Mucosa of stomach (tissue), 1 donor: ENCODE measurements around the gene BAG5.
A peak's percentile ranks its signal among the peaks of the same experiment; 100 is the strongest.

Experiments used
- H3K27me3 ChIP-seq: one replicate; pipeline ENCODE4 v1.7.0; 2013; ENCODE audit warnings: mild to moderate bottlenecking, low read length; ENCODE audit not compliant: control insufficient read depth, insufficient read depth
- H3K36me3 ChIP-seq: one replicate; pipeline ENCODE4 v1.7.0; 2013; ENCODE audit warnings: low read length; ENCODE audit not compliant: control insufficient read depth, insufficient read depth
- H3K4me1 ChIP-seq: one replicate; pipeline ENCODE4 v1.7.0; 2013; ENCODE audit warnings: mild to moderate bottlenecking, low read length; ENCODE audit not compliant: control insufficient read depth, insufficient read depth
- H3K4me3 ChIP-seq: one replicate; pipeline ENCODE4 v1.7.0; 2013; ENCODE audit warnings: low read length
- H3K9ac ChIP-seq: one replicate; pipeline ENCODE4 v1.7.0; 2013; ENCODE audit warnings: mild to moderate bottlenecking, low read length, moderate library complexity
- H3K9me3 ChIP-seq: one replicate; pipeline ENCODE4 v1.7.0; 2013; ENCODE audit warnings: mild to moderate bottlenecking, low read length, moderate library complexity; ENCODE audit not compliant: control insufficient read depth
- donor health status: Pancreatic carcinoma.

Gene BAG5

DNA sequence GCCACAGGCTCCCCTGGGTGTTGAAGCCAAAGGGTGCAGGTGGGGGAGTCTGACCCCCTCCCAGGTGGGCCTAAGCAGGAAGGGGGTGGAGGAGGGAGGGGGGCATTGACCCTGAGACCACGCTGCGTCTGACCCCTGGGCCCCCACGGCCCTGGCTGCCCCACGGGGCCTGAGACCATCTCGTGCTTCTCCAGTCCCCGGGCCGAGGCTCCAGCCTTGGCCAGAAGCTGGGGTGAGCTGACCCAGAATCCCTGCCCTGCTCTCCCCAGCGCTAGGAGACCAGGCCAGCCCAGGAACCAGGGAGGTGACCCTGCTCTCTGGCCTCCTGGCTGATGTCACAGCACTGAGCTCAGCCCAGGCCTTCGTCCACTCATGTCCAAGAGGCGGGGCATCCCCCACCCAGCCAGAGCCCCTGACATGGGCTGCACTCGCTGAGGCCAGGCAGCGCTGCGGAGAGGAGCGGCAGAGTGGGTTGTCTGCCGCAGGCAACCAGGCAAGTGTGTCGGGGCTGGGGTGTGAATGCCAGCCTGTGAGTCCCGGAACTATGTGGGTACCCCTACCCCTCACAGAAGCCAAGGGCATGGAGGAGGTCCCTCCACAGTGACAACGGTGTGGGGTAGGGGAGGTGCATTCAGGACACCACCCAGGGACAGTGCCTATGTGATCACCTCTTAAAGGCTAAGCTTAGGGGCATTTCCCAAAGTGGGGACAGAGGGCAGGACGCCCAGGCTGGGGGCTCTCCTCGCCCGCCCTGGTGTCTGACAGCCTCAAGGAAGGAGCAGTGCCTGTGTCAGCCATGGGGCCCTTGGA is 27.2 kb downstream of the BAG5 start:
- Histone ChIP-seq H3K9ac (no peak overlapping the region), H3K36me3 (no peaks in the 10 kb centered on the region), H3K9me3 (no peaks in the 10 kb centered on the region), H3K4me1 (peaks cover 27% of the 10 kb centered on the region), H3K27me3 (peaks cover 16% of the 10 kb centered on the region), H3K4me3 (no peak overlapping the region)

DNA sequence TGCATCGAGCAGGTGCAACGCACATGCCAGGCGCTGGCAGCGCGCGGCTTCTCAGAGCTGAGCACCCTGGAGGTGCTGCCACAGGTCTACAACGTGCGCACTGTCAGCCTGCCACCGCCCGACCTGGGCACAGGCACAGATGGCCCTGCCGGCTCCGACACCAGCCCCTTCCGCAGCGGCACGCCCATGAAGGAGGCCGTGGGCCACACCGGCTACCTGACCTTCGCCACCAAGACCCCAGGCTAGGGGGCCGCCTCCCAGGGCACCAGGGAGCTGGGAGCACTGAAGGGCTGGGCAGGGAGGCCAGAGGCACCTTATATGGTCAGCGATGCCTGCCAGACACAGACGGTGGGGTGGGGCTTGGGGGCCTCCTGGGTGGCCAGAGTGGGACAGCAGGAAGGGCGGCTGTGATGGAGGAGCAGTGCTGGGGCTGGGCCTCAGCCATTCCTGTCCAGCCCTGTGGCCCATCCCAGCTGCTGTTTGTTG is 27.8 kb downstream of the BAG5 start:
- Histone ChIP-seq H3K4me3 (no peak overlapping the region), H3K4me1 (peaks cover 29% of the 10 kb centered on the region), H3K9me3 (no peaks in the 10 kb centered on the region), H3K9ac (no peak overlapping the region), H3K36me3 (no peaks in the 10 kb centered on the region), H3K27me3 (peaks cover 16% of the 10 kb centered on the region)

DNA sequence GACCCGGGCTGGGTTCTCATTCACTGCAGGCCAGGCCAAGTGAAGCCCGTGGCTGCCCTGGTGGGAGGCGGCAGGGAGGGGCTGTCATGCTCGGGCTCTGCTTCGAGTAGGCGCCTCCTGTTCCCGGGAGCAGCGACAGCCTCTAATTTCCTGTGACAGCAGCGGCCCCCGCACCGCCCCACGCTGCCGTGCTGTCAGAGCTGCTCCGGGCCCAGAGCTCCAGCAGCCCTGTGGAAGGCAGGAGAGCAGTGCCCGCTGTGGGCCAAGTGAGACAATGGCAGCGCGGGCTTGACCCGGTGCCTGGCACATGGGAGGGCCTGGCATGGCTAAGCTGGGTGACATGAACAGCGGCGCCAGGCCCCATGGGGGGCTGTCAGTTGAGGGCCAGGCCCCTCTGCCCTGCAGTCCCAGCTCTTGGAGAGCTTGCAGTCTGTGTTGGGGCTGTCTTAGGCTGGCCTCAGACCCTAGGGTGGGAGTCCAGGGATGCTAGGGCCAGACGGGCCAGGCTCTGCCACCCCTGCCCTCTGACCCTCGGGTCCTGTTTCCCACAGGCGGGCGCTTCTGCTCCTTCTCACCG is 28.4 kb downstream of the BAG5 start:
- H3K4me3 ChIP-seq: no peak overlapping the region
- peaks cover 11% of the 10 kb centered on the region for H3K27me3 ChIP-seq
- H3K36me3 ChIP-seq: no peaks in the 10 kb centered on the region
- H3K9me3 ChIP-seq: no peaks in the 10 kb centered on the region
- H3K9ac ChIP-seq: no peak overlapping the region
- peaks cover 24% of the 10 kb centered on the region for H3K4me1 ChIP-seq

DNA sequence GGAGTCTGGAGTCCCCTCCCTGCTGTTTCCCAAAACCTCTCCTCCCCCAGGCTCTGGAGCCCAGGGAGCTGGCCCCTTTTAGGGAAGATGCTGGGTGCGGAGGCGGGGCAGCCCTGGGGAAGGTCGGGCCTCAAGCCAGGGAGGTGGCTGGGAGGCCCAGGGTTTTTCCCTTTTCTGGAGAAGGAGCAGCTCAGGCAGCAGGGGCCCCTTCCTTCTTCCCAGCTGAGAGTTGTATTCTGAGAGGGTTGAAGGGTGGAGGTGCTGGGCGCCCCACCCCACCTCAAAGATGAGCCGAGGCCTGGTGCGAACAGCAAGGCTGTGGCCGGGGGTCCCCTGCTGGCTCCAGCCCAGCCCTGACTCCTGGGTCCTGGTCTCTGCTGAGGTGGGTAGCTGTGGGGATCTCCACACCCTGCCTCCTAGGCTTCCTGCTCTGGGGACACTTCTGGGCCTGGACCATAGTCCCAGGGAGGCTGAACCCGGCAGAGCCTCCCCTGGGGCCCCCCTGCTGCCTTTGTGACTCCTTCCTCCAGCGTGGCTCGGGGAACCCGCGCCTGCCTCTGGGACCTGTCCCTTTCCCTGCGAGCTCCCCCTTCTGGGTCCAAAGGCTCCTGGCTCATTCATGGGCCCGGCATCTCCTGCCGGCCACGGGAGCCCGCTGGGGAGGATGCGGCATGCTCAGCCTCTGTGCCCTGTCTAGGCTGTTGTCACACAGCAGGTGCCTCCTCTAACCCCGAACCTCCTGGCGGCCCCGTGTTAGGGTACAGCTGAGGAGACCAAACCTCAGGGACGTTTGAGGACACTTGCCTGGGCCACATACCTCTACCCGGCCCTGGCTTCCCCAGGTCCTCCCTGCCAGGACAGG is 29.1 kb downstream of the BAG5 start:
- no peaks in the 10 kb centered on the region for H3K36me3 ChIP-seq
- H3K9ac ChIP-seq: no peak overlapping the region
- no peak overlapping the region for H3K4me3 ChIP-seq
- no peaks in the 10 kb centered on the region for H3K9me3 ChIP-seq
- peaks cover 4% of the 10 kb centered on the region for H3K27me3 ChIP-seq
- peaks cover 20% of the 10 kb centered on the region for H3K4me1 ChIP-seq

DNA sequence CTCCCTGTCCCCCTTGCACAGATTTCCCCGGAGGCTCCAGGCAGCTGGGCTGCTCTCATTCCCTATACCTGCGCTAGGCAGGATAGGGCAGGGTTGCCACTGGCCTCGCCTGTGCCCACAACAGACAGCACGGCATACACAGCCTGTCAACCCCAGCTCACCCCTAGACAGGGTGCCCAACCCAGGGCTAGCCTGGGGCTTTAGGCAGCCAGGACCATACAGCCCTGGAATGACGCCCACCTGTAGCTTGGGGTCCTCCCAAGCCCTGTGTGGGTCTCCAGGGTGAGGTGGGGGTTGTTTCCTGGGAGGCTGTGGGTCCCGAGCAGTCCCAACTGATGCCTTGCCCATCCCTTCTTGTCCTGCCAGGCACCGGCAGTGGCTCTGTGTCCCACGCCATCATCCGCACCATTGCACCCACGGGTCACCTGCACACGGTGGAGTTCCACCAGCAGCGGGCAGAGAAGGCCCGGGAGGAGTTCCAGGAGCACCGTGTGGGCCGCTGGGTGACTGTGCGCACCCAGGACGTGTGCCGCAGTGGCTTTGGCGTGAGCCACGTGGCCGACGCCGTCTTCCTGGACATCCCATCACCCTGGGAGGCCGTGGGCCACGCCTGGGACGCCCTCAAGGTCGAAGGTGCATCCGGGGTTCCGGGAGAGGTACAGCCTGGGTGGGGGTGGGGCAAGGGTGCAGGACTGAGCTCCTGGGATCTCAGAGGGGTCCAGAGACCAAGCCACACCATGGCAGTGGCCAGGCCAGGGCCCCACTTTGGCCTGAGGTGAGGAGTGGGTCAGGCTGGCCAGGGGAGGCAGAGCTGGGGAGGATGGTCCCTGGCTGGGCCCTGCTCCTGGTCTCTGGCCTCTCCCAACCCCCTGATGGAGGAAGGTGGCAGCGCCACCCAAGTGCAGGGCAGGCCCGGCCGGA is 30.0 kb downstream of the BAG5 start:
- Histone ChIP-seq H3K9me3 (no peaks in the 10 kb centered on the region), H3K9ac (no peak overlapping the region), H3K36me3 (no peaks in the 10 kb centered on the region), H3K4me1 (peaks cover 21% of the 10 kb centered on the region), H3K27me3 (no peaks in the 10 kb centered on the region), H3K4me3 (no peak overlapping the region)

DNA sequence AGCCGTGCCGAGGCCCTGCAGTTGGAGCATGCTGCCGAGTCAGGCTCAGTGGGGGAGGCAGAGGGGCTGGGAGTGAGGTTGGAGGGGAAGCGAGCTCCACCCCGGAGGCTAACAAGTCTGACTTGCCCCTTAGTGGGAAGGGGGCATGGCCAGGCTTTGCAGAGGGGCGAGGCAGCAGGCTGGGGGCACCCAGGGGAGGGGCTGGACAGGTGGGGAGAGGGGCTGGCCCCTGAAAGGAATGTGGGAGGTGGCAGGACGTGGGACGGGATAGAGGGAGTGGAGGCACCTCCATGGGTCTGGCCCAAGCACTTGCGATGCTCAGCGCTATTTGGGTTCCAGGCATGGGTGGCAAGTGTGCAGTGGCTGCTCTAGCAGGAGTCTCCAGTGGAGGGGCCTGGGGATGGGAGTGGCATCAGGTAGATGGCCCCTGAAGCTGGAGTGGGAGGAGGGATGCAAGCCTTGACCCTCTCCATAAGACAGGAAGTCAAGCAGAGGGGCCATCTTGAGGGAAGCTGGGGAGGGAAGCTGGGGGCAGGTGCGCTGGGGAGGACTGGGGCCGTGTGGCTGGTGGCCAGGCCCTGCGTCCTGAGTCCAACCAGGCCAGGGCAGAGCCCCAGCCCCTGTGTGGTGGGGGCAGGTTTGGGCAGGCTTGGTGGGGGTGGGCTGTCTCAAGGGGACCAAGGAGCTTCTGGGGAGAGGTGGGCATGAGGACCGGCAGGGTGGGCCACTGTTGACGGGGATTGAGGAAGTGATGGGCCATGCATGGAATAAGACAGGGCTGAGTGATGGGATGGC is 30.8 kb downstream of the BAG5 start:
- H3K4me3 ChIP-seq: no peak overlapping the region
- no peaks in the 10 kb centered on the region for H3K9me3 ChIP-seq
- H3K36me3 ChIP-seq: no peaks in the 10 kb centered on the region
- H3K9ac ChIP-seq: no peak overlapping the region
- H3K27me3 ChIP-seq: no peaks in the 10 kb centered on the region
- H3K4me1 ChIP-seq: peaks cover 21% of the 10 kb centered on the region

DNA sequence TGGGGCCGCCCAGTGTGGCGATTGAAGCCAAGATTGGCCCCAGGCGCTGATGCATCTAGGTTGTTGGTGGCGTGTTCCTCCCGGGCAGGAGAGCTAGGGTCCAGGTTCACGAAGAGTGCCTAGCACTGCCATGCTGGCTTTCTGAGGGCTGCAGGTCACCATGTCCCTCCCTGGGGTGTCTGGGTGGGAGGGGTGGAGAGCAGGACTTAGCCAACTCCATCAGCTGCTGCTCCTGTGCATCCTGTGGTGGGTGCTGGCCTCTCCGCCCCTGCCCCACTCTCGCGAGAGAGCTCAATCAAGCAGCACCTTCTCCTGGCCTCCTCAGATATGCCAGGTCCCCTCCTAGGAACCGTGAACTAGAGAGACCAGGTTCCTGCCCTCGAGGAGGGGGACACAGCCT is 31.6 kb downstream of the BAG5 start:
- H3K9ac ChIP-seq: no peak overlapping the region
- H3K4me3 ChIP-seq: no peak overlapping the region
- peaks cover 21% of the 10 kb centered on the region for H3K4me1 ChIP-seq
- no peaks in the 10 kb centered on the region for H3K36me3 ChIP-seq
- no peaks in the 10 kb centered on the region for H3K9me3 ChIP-seq
- no peaks in the 10 kb centered on the region for H3K27me3 ChIP-seq

DNA sequence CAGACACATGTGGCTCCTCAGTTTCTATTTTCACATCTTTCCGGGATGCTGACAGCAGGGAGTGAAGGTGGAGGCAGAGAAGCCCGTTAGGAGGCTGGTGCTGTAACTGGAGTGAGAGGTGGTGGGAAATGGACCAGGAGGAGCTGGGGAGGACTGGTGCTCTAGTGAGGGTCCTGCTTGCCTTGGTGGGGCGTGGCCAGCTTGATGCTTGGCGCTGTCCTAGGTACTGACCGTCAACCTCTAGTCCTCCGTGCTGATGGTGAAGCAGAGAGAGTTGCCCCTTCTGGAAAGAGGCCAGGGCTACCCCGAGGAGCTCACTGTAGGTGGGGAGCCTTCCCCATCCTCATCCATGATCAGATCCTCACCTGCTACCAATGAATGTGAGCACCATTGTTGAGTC is 32.1 kb downstream of the BAG5 start:
- no peak overlapping the region for H3K9ac ChIP-seq
- peaks cover 21% of the 10 kb centered on the region for H3K4me1 ChIP-seq
- H3K4me3 ChIP-seq: no peak overlapping the region
- no peaks in the 10 kb centered on the region for H3K27me3 ChIP-seq
- no peaks in the 10 kb centered on the region for H3K36me3 ChIP-seq
- H3K9me3 ChIP-seq: no peaks in the 10 kb centered on the region

DNA sequence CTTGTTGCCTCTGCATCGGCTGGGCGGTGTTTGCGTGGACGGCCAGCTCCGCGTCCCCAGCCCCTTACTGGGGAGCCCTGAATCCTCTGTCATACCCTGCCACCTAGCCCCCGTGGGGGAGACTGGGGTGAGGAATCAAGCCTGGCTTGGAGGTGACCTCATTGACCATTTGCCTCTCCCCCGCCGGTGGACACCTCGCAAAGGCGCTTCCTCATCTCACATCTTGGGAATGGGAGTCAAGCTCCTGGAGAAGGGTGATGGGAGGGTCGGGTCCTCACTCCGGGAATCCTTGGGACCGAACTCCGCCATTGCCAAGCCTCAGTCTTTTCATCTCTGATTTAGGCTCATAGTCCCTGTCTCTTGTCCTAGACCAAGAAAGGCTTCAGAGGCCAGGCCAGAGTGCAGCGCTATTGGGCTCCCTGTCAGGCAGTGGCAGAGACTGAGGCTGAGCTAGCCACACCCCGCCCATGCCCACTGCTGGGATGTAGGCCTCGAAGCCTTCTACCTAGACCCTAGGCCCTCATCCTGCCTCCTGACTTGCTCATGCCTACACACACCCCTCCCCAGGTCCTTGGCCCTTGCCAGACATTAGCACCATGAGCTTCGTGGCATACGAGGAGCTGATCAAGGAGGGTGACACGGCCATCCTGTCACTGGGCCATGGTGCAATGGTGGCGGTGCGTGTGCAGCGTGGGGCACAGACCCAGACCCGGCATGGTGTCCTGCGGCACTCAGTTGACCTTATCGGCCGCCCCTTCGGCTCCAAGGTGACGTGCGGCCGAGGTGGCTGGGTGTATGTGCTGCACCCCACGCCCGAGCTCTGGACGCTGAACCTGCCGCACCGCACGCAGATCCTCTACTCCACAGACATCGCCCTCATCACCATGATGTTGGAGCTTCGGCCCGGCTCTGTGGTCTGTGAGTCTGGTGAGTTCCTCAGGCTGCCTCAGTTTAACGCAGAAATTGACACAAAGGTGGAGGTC is 32.8 kb downstream of the BAG5 start:
- H3K4me3 ChIP-seq: peak overlapping the region; percentile 90
- no peaks in the 10 kb centered on the region for H3K9me3 ChIP-seq
- H3K27me3 ChIP-seq: no peaks in the 10 kb centered on the region
- H3K36me3 ChIP-seq: no peaks in the 10 kb centered on the region
- peaks cover 21% of the 10 kb centered on the region for H3K4me1 ChIP-seq
- H3K9ac ChIP-seq: peak overlapping the region; percentile 80
